ENCODE measurements around the gene ACER3.

GRCh38 chr11:76972051-76972450, 111.3 kb downstream of the ACER3 start:
- no peak for TF ChIP-seq CTCF (IDR thresholded peaks at IDR 0.05)
- no peak for TF ChIP-seq POLR2A (IDR thresholded peaks at IDR 0.05)
- no peak for TF ChIP-seq POLR2AphosphoS5 (IDR thresholded peaks at IDR 0.05; ENCODE audit: insufficient read depth in 1 of 2, low read depth in 1 of 2)
